Measurements from ENCODE around the gene DGCR8.

- TF ChIP-seq, protein P1, sequence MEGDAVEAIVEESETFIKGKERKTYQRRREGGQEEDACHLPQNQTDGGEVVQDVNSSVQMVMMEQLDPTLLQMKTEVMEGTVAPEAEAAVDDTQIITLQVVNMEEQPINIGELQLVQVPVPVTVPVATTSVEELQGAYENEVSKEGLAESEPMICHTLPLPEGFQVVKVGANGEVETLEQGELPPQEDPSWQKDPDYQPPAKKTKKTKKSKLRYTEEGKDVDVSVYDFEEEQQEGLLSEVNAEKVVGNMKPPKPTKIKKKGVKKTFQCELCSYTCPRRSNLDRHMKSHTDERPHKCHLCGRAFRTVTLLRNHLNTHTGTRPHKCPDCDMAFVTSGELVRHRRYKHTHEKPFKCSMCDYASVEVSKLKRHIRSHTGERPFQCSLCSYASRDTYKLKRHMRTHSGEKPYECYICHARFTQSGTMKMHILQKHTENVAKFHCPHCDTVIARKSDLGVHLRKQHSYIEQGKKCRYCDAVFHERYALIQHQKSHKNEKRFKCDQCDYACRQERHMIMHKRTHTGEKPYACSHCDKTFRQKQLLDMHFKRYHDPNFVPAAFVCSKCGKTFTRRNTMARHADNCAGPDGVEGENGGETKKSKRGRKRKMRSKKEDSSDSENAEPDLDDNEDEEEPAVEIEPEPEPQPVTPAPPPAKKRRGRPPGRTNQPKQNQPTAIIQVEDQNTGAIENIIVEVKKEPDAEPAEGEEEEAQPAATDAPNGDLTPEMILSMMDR (conservative IDR thresholded peaks at IDR 0.05), result no peak
- TF ChIP-seq EZH2 (IDR thresholded peaks at IDR 0.05; ENCODE audit: low read depth), result no peak
These were observed 7.5 kb downstream of the DGCR8 start for GRCh38 chr22:20087319-20088262.

Measured in PC-9 (cell line).